Endothelial cell (in vitro differentiated cells): ENCODE measurements around the gene YAF2. TPM values are rescaled to one million over a fixed set of nuclear protein-coding genes. Genes with fewer than 3 reads are reported as not detected.
A peak's percentile ranks its signal among the peaks of the same experiment; 100 is the strongest.
"Not testable (repeated sequence)": the region's sequence is repeated elsewhere in the genome, so short reads cannot be mapped to it uniquely, and the experiment has no call there.

Experiments
- DNase-seq: peaks from one replicate; pipeline ENCODE4 v3.0.0; 2021; ENCODE audit warnings: low spot score
- H3K27ac Mint-ChIP-seq: one replicate; pipeline ENCODE4 v1.8.0; 2021; ENCODE audit warnings: mixed read lengths, inconsistent platforms; ENCODE audit not compliant: unreplicated experiment
- H3K27me3 Mint-ChIP-seq: one replicate; pipeline ENCODE4 v1.8.0; 2021; ENCODE audit warnings: mild to moderate bottlenecking, moderate library complexity, mixed read lengths, inconsistent platforms; ENCODE audit not compliant: unreplicated experiment
- H3K36me3 Mint-ChIP-seq: one replicate; pipeline ENCODE4 v1.8.0; 2021; ENCODE audit warnings: mild to moderate bottlenecking, low read depth, mixed read lengths, inconsistent platforms; ENCODE audit not compliant: unreplicated experiment
- H3K4me1 Mint-ChIP-seq: one replicate; pipeline ENCODE4 v1.8.0; 2021; ENCODE audit warnings: mild to moderate bottlenecking, mixed read lengths, inconsistent platforms; ENCODE audit not compliant: unreplicated experiment
- H3K4me3 Mint-ChIP-seq: one replicate; pipeline ENCODE4 v1.8.0; 2021; ENCODE audit warnings: mild to moderate bottlenecking, mixed read lengths, inconsistent platforms; ENCODE audit not compliant: unreplicated experiment
- H3K9me3 Mint-ChIP-seq: one replicate; pipeline ENCODE4 v1.8.0; 2021; ENCODE audit warnings: mixed read lengths, inconsistent platforms; ENCODE audit not compliant: unreplicated experiment
- total RNA-seq: library from RNA; stranded (reverse); fragmentation: NEBNext Ultra II Directional; extraction: Animal tissue kit (Norgen Biotek cat#: 25700); gene quantifications from one replicate; pipeline ENCODE4 v1.2.1, GENCODE V29; 2021; ENCODE audit not compliant: unreplicated experiment
- TF ChIP-seq, protein P1 (sequence below): fragments of 200-600 bp; sonication (generic); IDR thresholded peaks from one replicate; pipeline ENCODE4 v1.5.0; 2021; ENCODE audit warnings: antibody characterized with exemption; ENCODE audit not compliant: unreplicated experiment

YAF2 gene
- total RNA-seq, 1 donor from 2014 or later: 23.2 TPM

DNA sequence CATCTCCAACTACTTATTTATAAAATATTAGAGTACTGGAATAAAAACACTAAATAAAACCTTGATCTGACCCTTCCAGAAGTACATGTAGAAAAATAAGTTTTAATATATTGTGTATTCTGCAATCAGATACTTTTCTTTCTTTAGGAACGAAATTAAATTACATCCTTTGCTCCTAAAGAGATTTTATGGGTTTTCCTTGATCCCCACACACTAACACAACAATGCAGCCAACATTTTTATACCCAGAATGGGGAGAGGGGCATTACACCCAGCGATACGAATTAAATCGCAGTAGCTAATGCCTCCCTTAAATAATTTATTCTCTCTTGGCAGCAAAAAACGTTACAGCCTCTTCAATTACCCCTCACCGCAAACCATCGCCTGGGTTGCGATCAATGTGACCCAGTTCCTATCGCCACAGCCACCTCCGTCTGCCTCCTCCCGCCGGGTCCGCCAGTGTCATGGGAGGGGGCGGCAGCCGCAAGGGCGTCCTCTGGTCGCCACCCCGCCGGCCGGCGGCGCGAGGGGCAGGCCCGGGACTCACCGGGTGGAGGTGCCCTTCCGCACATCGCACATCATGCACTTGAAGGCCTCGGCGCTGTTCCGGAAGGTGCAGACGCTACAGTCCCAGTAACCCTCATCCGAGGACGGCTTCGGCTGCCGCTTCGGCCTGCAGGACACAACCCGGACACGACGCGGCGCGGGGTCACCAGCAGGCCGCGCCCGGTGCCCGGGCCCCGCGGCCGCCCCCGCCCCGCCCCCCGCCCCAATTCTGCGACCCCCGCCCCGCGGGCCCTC lies 796 bp downstream of the YAF2 start:
- peak; percentile 71 for DNase-seq
- Mint-ChIP-seq H3K4me3 (peak overlapping the region; percentile 96), H3K4me1 (peaks cover 8% of the 10 kb centered on the region), H3K9me3 (no peaks in the 10 kb centered on the region), H3K27ac (no peak overlapping the region), H3K27me3 (peaks cover 16% of the 10 kb centered on the region), H3K36me3 (peaks cover 5% of the 10 kb centered on the region)
- TF ChIP-seq, protein P1, sequence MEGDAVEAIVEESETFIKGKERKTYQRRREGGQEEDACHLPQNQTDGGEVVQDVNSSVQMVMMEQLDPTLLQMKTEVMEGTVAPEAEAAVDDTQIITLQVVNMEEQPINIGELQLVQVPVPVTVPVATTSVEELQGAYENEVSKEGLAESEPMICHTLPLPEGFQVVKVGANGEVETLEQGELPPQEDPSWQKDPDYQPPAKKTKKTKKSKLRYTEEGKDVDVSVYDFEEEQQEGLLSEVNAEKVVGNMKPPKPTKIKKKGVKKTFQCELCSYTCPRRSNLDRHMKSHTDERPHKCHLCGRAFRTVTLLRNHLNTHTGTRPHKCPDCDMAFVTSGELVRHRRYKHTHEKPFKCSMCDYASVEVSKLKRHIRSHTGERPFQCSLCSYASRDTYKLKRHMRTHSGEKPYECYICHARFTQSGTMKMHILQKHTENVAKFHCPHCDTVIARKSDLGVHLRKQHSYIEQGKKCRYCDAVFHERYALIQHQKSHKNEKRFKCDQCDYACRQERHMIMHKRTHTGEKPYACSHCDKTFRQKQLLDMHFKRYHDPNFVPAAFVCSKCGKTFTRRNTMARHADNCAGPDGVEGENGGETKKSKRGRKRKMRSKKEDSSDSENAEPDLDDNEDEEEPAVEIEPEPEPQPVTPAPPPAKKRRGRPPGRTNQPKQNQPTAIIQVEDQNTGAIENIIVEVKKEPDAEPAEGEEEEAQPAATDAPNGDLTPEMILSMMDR: peak; percentile 15

DNA sequence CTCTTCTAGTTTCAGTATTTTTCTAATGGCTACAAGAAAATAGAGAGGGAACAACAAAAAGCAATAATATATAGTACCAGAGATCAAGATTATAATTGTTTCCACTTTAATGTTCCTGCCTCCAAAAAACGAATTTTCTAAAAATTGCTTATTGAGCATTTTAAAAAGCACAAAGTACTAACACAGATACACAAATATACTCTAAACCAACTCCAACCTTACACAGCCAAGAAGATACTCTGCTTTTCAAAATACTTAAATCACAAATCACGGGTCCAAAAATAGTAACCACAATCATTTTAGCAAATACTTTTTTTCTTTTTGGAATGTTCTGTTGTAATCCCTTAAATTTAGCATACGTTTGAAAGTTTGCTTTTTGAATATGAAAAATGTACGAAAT lies 2.0 kb downstream of the YAF2 start:
- H3K9me3 Mint-ChIP-seq: no peaks in the 10 kb centered on the region
- TF ChIP-seq, protein P1: no peak
- H3K27me3 Mint-ChIP-seq: peaks cover 13% of the 10 kb centered on the region
- peaks cover 8% of the 10 kb centered on the region for H3K4me1 Mint-ChIP-seq
- H3K27ac Mint-ChIP-seq: no peak overlapping the region
- H3K36me3 Mint-ChIP-seq: peaks cover 5% of the 10 kb centered on the region
- no peak overlapping the region for H3K4me3 Mint-ChIP-seq
- no peak for DNase-seq

DNA sequence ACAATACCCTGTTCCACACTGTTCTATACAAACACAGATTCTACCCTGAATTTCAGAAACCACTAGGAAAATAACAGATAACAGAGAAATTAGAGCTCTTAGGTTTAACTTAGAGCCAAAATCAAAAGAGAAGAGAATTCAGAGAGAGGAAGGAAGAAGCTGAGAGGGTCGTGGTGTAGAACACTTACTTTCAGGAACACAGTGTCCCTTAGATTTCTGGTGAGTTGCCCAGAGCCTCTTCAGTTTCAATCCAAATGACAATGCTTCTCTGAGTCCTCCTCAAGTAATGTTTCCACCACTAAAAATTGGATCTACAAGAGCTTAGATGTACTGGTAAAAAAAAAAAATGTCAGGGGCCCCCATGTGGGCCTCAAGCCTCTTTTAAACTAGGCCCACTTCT lies 2.6 kb downstream of the YAF2 start:
- DNase-seq: no peak
- Mint-ChIP-seq H3K27ac (no peak overlapping the region), H3K9me3 (no peaks in the 10 kb centered on the region), H3K36me3 (peaks cover 5% of the 10 kb centered on the region), H3K4me3 (no peak overlapping the region), H3K4me1 (peaks cover 8% of the 10 kb centered on the region), H3K27me3 (peaks cover 13% of the 10 kb centered on the region)
- TF ChIP-seq, protein P1: no peak

DNA sequence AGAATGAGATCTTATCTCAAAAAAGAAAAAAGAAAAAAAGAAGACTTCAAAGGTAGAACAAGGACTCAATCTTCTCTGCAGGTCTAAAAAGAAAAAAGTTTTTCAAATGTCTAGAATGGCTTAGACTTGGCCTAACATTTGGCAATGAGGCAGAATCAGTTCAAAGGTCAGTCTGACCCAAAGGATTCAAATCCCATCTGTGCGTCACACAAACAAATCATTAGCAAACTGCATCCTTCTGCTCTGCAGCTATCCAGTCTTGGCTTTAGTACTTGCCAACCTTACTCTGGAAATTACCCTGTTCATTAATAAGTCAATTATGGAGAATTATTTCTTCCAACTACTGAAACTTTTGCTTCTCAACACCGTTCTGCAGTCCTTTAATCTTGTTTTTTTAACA lies 3.1 kb downstream of the YAF2 start:
- Mint-ChIP-seq H3K9me3 (no peaks in the 10 kb centered on the region), H3K27me3 (peaks cover 13% of the 10 kb centered on the region), H3K27ac (no peak overlapping the region), H3K4me1 (peaks cover 8% of the 10 kb centered on the region), H3K4me3 (no peak overlapping the region), H3K36me3 (peaks cover 5% of the 10 kb centered on the region)
- no peak for DNase-seq
- TF ChIP-seq, protein P1: no peak

DNA sequence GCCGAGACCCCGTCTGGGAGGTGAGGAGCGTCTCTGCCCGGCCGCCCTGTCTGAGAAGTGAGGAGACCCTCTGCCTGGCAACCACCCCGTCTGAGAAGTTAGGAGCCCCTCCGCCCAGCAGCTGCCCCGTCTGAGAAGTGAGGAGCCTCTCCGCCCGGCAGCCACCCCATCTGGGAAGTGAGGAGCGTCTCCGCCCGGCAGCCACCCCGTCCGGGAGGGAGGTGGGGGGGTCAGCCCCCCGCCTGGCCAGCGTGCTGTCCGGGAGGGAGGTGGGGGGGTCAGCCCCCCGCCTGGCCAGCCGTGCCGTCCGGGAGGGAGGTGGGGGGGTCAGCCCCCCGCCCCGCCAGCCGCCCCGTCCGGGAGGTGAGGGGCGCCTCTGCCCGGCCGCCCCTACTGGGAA lies 10.5 kb downstream of the YAF2 start:
- H3K4me3 Mint-ChIP-seq, H3K9me3 Mint-ChIP-seq, DNase-seq, H3K27ac Mint-ChIP-seq, H3K27me3 Mint-ChIP-seq, H3K4me1 Mint-ChIP-seq: not testable (repeated sequence)
- H3K36me3 Mint-ChIP-seq: peaks cover 20% of the 10 kb centered on the region

DNA sequence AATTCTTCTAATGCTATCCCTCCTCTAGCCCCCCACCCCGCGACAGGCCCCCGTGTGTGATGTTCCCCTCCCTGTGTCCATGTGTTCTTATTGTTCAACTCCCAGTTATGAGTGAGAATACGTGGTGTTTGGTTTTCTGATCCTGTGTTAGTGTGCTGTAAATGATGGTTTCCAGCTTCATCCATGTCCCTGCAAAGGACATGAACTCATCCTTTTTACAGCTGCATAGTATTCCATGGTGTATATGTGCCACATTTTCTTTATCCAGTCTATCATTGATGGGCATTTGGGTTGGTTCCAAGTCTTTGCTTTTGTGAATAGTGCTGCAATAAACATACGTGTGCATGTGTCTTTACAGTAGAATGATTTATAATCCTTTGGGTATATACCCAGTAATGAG lies 13.5 kb downstream of the YAF2 start:
- not testable (repeated sequence) for H3K27ac Mint-ChIP-seq, H3K9me3 Mint-ChIP-seq, H3K27me3 Mint-ChIP-seq, H3K4me1 Mint-ChIP-seq, DNase-seq, H3K4me3 Mint-ChIP-seq
- H3K36me3 Mint-ChIP-seq: peaks cover 20% of the 10 kb centered on the region
